ENCODE results near the gene CDK14.

DNA sequence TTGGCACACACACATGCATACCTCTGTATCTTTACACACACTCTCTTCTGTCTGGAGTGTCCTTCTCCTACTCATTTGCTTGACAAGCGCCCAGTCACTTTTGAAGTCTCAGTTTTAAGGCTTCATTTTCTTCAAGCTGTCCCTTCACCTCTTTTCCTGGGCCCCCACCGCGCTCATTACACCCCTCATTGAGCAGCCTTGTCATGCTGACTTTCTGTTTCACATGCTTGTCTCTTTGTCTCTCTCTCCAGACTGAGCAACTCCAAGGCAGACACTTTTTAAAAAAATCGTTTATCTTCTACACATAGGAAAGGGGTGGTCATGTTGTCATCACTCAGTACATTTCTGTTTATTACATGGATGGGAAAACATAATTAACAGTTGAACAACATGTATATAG is 442.9 kb downstream of the CDK14 start:
- TF ChIP-seq CTCF (IDR thresholded peaks at IDR 0.05; ENCODE audit: poor library complexity, severe bottlenecking): no peak
- TF ChIP-seq MXI1 (conservative IDR thresholded peaks at IDR 0.05; ENCODE audit: poor library complexity, severe bottlenecking): no peak
- no peak for TF ChIP-seq POLR2AphosphoS5 (IDR thresholded peaks at IDR 0.05)
- no peak for TF ChIP-seq SMC3 (conservative IDR thresholded peaks at IDR 0.05; ENCODE audit: poor library complexity)
